ENCODE data around the gene RDH8.

The RDH8 gene

GRCh38 chr19:10026744-10027143, 13.5 kb downstream of the RDH8 start:
- DNase-seq, result no peak
- intact Hi-C loops (cut with DNase I), result loop anchor here (5.0 kb wide), 1 partner anchor 94 kb away; no protein-coding TSS in a partner anchor

DNA sequence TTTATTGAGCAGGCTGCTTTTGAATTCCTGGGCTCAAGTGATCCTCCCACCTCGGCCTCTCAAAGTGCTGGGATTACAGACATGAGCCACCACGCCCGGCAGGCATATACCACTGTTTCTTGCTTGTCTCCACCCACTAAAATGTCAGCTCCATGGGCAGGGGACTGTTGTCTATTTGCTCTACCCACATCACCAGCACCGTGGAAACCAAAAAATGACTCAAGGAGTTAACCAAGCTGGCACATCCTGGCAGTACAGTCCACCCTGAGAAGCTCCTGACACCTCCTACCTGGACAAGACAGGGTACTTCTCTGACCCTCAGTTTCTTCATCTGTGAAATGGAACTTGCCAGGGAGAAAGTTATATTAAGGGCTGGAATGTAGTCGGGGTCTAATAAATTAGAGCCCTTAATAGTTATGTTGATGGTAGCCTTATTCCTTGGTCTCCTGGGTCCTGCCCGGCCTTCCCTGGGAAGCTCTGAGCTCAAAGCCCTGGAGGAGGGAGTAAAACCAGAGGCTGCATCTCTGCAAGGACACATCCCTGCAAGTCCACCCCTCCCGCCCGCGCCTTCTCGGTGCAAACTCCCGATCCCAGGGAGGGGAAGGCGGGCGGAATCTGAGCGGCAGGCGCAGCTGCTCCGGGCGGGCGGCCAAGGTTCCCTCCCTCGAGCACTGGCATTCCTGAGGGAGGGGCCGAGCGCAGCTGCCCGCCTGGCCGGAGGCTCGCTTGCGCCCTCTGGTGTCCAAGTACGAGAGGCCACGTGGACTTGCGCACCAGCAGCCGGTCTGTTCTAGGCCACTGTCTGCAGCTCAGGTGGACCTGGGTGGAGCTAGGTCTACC, 14.1 kb downstream of the RDH8 start:
- intact Hi-C loops (cut with DNase I), result loop anchor here (5.0 kb wide), 1 partner anchor 95 kb away; no protein-coding TSS in a partner anchor

GRCh38 chr19:10033614-10034013, 20.3 kb downstream of the RDH8 start:
- intact Hi-C loops (cut with DNase I), result no loop called here
- DNase-seq, result no peak

More for the DNA sequence above, 14.1 kb downstream of the RDH8 start:
- DNase-seq, result peak; percentile 87 to 99 (median 94)

DNA sequence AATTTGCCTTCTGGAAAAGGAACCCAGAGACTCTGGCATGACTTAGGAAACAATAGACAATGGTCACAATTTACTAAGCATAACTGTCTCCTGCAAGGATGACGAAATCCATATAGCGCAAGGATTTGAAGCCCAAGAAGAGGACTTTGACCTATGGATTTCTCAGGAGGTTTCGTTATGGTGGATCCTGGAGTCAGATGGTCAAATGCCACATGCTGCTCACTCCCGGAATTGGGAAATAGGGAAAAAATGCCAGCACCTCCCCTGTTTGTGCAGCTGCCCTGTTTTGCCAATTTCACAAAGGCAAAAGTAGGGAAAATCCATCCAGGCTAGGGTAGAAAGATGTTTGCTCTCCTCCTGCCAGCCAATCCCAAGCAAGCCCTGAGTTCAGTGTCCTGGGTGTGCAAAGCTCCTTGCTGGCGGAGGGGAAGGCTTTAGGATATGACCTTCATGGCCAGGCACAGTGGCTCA, 23.4 kb downstream of the RDH8 start:
- intact Hi-C loops (cut with DNase I), result no loop called here

DNA sequence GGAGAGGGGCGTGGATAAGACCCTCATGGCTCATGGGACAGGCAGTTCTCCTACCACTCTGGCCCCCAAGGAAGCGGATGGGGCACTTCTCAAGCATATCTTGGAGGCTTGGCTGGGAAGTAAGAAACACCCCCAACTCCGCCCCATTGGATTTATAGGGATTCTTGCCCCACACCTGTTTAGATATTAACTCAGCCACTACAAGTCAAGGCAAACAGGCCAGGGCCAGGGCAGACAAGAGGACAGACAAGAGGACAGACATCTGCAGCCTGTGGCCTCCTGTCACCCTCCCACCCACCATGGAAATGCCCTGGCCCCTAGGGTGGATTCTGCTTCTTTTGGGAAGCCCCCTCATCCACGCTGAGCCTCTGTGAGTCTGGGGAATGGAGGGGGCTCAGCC, 24.1 kb downstream of the RDH8 start:
- intact Hi-C loops (cut with DNase I), result no loop called here
- no peak for DNase-seq

More for the DNA sequence above, 23.4 kb downstream of the RDH8 start:
- no peak for DNase-seq

- intact Hi-C loops (cut with DNase I), result no loop called here
- DNase-seq, result no peak
Measured at GRCh38 chr19:10037809-10038208, 24.5 kb downstream of the RDH8 start.

GRCh38 chr19:10043286-10043927, 30.1 kb downstream of the RDH8 start:
- intact Hi-C loops (cut with DNase I), result no loop called here
- no peak for DNase-seq

DNA sequence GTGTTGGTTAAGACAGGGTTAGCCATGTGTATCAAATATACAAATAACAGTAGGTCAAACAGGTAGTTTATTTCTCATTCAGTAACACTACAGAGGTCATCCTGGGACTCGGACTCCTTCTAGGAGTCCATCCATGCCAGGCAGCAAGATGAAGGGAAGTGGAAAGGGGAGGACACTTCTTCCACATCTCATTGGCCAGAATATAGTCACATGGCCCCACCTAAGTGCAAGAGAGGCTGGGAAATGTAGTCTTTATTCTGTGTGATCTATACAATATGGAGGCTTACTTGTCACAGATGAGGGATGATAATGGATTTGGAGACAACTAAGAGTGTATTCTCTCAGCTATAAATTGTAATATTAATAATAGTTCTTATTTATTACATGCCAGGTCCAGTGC, 31.1 kb downstream of the RDH8 start:
- intact Hi-C loops (cut with DNase I), result no loop called here
- no peak for DNase-seq

DNA sequence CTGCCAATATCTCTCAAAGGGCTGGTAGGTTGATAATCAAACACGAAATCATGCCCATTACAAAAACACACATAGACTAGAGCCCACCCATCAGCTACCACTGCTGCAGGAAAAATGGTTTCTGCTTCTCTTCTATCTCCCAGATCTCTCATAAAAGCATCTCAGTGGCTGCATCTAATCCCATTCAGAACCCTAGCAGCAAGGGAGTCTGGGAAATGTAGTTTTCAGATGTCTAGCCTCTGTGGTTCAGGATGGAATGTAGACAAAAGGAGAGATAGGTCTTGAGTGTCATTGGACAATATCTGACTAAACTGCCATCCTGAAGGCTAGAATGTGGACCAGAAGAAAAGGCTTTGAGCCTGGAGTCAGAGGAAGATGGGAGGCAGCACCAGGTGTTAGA, 32.1 kb downstream of the RDH8 start:
- DNase-seq, result no peak
- intact Hi-C loops (cut with DNase I), result no loop called here

DNA sequence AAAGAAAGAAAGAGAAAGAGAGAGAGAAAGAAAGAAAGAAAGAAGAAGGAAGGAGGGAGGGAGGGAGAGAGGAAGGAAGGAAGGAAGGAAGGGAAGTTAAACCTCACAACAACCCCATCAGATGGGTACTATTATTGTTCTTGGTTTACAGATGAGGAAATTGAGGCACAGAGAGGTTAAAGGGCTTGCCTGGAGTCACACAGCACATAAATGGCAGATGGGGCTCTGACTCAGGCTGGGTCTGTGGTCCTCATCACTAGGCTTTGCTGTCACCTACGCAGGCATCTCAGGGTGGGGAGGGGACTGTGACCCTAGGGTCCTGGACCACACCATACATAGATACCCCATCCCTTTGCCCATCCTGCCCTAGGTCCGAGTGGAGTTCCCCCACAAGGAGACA, 36.3 kb downstream of the RDH8 start:
- DNase-seq, result no peak
- intact Hi-C loops (cut with DNase I), result no loop called here

GRCh38 chr19:10052602-10053360, 39.5 kb downstream of the RDH8 start:
- intact Hi-C loops (cut with DNase I), result no loop called here
- DNase-seq, result peak in 1 of 42 donors; percentile 5

DNA sequence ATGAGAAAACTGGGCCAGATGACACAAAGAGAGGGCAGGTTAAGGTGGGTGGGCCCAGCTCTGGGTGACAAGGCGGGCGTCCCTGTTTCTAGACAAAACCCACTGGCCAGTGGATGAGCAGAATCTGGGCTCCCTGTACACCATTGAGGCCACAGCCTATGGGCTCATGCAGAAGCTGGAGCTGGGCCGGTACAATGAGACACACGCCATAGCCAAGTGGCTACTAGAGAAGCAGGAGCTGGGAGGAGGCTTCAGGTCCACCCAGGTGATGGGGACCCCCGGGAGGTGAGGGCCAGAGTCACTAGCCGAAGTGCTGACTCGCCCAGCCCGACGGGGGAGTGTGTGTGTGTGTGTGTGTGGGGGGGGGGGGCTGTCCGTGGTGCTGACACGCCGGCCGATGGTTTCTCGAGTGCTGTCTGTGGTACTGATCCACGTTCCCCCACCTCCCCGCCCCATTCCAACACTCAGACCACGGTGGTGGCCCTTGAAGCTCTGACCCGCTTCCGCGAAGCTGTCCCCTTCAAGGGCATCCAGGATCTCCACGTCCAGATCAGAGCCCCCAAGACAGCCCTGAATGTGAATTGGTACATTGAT, 48.5 kb downstream of the RDH8 start:
- DNase-seq, result no peak
- intact Hi-C loops (cut with DNase I), result no loop called here

GRCh38 chr19:10068205-10068604, 54.9 kb downstream of the RDH8 start:
- no peak for DNase-seq
- intact Hi-C loops (cut with DNase I), result no loop called here

DNA sequence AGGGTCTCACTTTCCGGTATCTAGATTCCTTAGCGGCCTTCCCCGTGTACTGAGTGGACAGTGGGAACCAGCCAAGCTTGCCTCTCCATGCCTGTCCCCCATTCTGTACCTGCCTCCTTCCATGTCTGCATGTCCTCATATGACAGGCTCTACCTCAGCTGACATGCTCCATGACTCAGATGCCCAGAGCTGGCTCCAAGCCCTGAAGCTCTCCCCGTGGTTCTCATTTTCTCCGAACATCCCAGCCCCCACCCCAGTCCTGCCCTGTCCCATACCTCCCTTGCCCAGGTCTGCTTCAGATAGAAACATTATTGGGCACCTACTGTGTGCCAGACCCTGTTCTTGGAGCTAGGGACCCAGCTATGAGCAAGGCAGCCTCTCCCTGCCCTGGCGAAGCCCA, 55.8 kb downstream of the RDH8 start:
- intact Hi-C loops (cut with DNase I), result no loop called here
- DNase-seq, result no peak

GRCh38 chr19:10070730-10071446, 57.6 kb downstream of the RDH8 start:
- DNase-seq, result no peak
- intact Hi-C loops (cut with DNase I), result no loop called here

Measured in head of caudate nucleus (tissue), 42 donors.